GM12878 (cell line): ENCODE data around the gene EIF4B. TPM values are rescaled to one million over a fixed set of nuclear protein-coding genes. Genes with fewer than 3 reads are reported as not detected.

Experiments used
- ATAC-seq: fragments of 200-7000 bp; cut with Tn5 transposase; 3 replicates; pipeline ENCODE4 v1.9.1; 2020; ENCODE audit warnings: mild to moderate bottlenecking, moderate library complexity
- BruUV-seq: library from RNA; stranded (reverse); fragments of 400-500 nt; replicated peaks from 2 replicates; lab custom pipeline; 2021; lab: Mats Ljungman, UMichigan
- CTCF ChIA-PET: fragments of 300-600 bp; sonication (Branson Sonifier 250); formaldehyde crosslinking; extraction: SDS; loops from one replicate; lab custom pipeline; 2021; ENCODE audit warnings: inconsistent platforms; lab: Yijun Ruan, JAX
- POLR2A ChIA-PET: fragments of 350-600 bp; formaldehyde crosslinking; extraction: SDS; loops from one replicate; lab custom pipeline; 2021; ENCODE audit warnings: inconsistent platforms; lab: Charles Lee
- RAD21 ChIA-PET: fragments of 300-600 bp; sonication (Branson Sonifier 250); formaldehyde crosslinking; loops from one replicate; lab custom pipeline; 2023; ENCODE audit warnings: antibody characterized with exemption; ENCODE audit not compliant: unreplicated experiment; lab: Charles Lee
- SMC1A ChIA-PET: fragments of 300-600 bp; sonication (Branson Sonifier 250); formaldehyde crosslinking; loops from one replicate; lab custom pipeline; 2023; ENCODE audit not compliant: unreplicated experiment, uncharacterized antibody; lab: Charles Lee
- DNase-seq: peaks from one replicate; pipeline ENCODE4 v3.0.0-alpha.2; 2011; ENCODE audit warnings: low read depth, low spot score
- FAIRE-seq: peaks from 3 replicates; lab custom pipeline; 2011; peaks lifted over from hg19 to GRCh38; lab: Jason Lieb, UNC
- H2AFZ ChIP-seq: 2 replicates; pipeline ENCODE4 v1.6.0; 2011; ENCODE audit warnings: low read depth, low read length, control low read depth; ENCODE audit not compliant: control insufficient read depth
- H3K27ac ChIP-seq: 2 replicates; pipeline ENCODE4 v1.5.1; 2011; ENCODE audit warnings: control low read depth; ENCODE audit not compliant: control insufficient read depth, insufficient read depth
- H3K27me3 ChIP-seq, 2 experiments: replicated peaks in 1 of 2; 2 replicates each; pipeline versions ENCODE4 v1.6.0 to v1.6.1; 2011; ENCODE audit warnings: low read length in 1 of 2; ENCODE audit not compliant: control insufficient read depth in 2 of 2, insufficient read depth in 2 of 2
- H3K36me3 ChIP-seq, 2 experiments: 2 replicates each; pipeline ENCODE4 v1.5.1; 2011; ENCODE audit warnings: low read length in 1 of 2; ENCODE audit not compliant: control insufficient read depth in 2 of 2, insufficient read depth in 2 of 2
- H3K4me1 ChIP-seq: 2 replicates; pipeline ENCODE4 v1.6.1; 2011; ENCODE audit warnings: mild to moderate bottlenecking, low read length, moderate library complexity, mixed read lengths; ENCODE audit not compliant: control insufficient read depth, insufficient read depth
- H3K4me2 ChIP-seq: 2 replicates; pipeline ENCODE4 v1.6.0; 2011; ENCODE audit warnings: control low read depth; ENCODE audit not compliant: control insufficient read depth, insufficient read depth
- H3K4me3 ChIP-seq: fragments of 200-600 bp; sonication (generic); 2 replicates; pipeline ENCODE4 v1.5.1; 2016
- H3K79me2 ChIP-seq: 2 replicates; pipeline ENCODE4 v1.6.0; 2011; ENCODE audit warnings: low read length; ENCODE audit not compliant: control insufficient read depth, insufficient read depth
- H3K9ac ChIP-seq: 2 replicates; pipeline ENCODE4 v1.8.0; 2011; ENCODE audit warnings: low read length, control low read depth, mixed read lengths; ENCODE audit not compliant: control insufficient read depth, insufficient read depth
- H3K9me3 ChIP-seq: replicated peaks from 3 replicates; pipeline ENCODE4 v1.5.1; 2011; ENCODE audit warnings: mild to moderate bottlenecking, low read length; ENCODE audit not compliant: control insufficient read depth, insufficient read depth
- H4K20me1 ChIP-seq: 2 replicates; pipeline ENCODE4 v1.6.0; 2011; ENCODE audit not compliant: control insufficient read depth, insufficient read depth
- DPF2 ChIP-seq: fragments of 450-650 bp; IDR thresholded peaks from 2 replicates; pipeline ENCODE4 v1.6.1; 2017; ENCODE audit warnings: mild to moderate bottlenecking
- GATAD2B ChIP-seq: fragments of 450-650 bp; conservative IDR thresholded peaks from 2 replicates; pipeline ENCODE4 v1.6.1; 2017; ENCODE audit warnings: low read depth, mild to moderate bottlenecking, moderate library complexity
- HDGF ChIP-seq: fragments of 450-650 bp; IDR thresholded peaks from 2 replicates; pipeline ENCODE4 v1.6.1; 2016; ENCODE audit warnings: antibody characterized with exemption
- IRF4 ChIP-seq: IDR thresholded peaks from 2 replicates; pipeline ENCODE4 v1.6.1; 2011; ENCODE audit warnings: low read depth, low read length
- JUNB ChIP-seq: IDR thresholded peaks from 2 replicates; pipeline ENCODE4 v1.6.1; 2016; ENCODE audit warnings: antibody characterized with exemption, mild to moderate bottlenecking
- NR2C2 ChIP-seq: IDR thresholded peaks from 2 replicates; pipeline ENCODE4 v1.6.1; 2011; ENCODE audit warnings: borderline replicate concordance, low read depth; ENCODE audit not compliant: control insufficient read depth, insufficient read length
- SPI1 ChIP-seq: IDR thresholded peaks from 2 replicates; pipeline ENCODE4 v1.6.1; 2011; ENCODE audit warnings: low read depth, mild to moderate bottlenecking, low read length, moderate library complexity, borderline replicate concordance; ENCODE audit not compliant: insufficient read depth
- SUPT20H ChIP-seq: IDR thresholded peaks from 2 replicates; pipeline ENCODE4 v1.6.1; 2011; ENCODE audit warnings: low read depth, mild to moderate bottlenecking, low read length, moderate library complexity, borderline replicate concordance; ENCODE audit not compliant: control insufficient read depth
- WGBS: methylation state at CpG from one replicate; pipeline ENCODE4 v1.1.6; 2016; ENCODE audit warnings: low lambda C conversion rate; ENCODE audit not compliant: insufficient replicate concordance, insufficient coverage; ENCODE audit errors: missing lambda C conversion rate; 5-methylcytosine and 5-hydroxymethylcytosine counted together
- in situ Hi-C: fragments of 300-500 bp; cut with MboI; formaldehyde crosslinking; loops from 9 replicates; pipeline ENCODE4 v1.14.3; 2018; ENCODE audit warnings: mixed read lengths
- intact Hi-C: fragments of 100-400 bp; cut with micrococcal nuclease; formaldehyde crosslinking; loops from one replicate; pipeline ENCODE4 v1.14.2; 2022; ENCODE audit not compliant: unreplicated experiment
- polyA plus RNA-seq, 11 experiments: library from polyadenylated mRNA; depleted of rRNA in 4 of 11; unstranded in 6 of 11; stranded (reverse) in 5 of 11; fragments of >200 nt; fragmentation: Nextera tagmentation in 4 of 11; fragmentation: Illumina TruSeq in 1 of 11; extraction: Ambion mirVana in 4 of 11; extraction: Trizol in 1 of 11; gene quantifications; 1 replicate in 1 of 11; 2 replicates in 10 of 11; pipeline versions ENCODE4 v1.2.1 to v1.2.3, GENCODE V29; 2011 to 2016; ENCODE audit warnings: inconsistent platforms in 2 of 11, missing spikeins in 2 of 11, low read depth in 1 of 11
- total RNA-seq, 4 experiments: library from RNA; depleted of rRNA in 3 of 4; stranded (reverse); fragments of >200 nt in 3 of 4; fragmentation: Illumina TruSeq in 1 of 4; extraction: Trizol in 1 of 4; gene quantifications; 2 replicates each; pipeline versions ENCODE4 v1.2.1 to v1.2.3, GENCODE V29; 2013 to 2021
- TF ChIP-seq, protein P1 (sequence below): fragments of 150-350 bp; IDR thresholded peaks from 2 replicates; pipeline ENCODE4 v1.6.1; 2014; ENCODE audit warnings: mild to moderate bottlenecking, low read depth, low read length
- TF ChIP-seq, protein P2 (sequence below): fragments of 450-650 bp; conservative IDR thresholded peaks from 2 replicates; pipeline ENCODE4 v1.6.1; 2017; ENCODE audit warnings: mild to moderate bottlenecking, moderate library complexity

The EIF4B gene
- total and polyA plus RNA-seq, 10 of the 15 experiments (the other 5 are each of a cell fraction or from before 2014, with no cell fraction given) = 123 to 752 (median 431) TPM

- Histone ChIP-seq H3K27me3 (no peaks in the 10 kb centered on the region), H3K4me2 (no peak overlapping the region), H3K36me3 (peaks cover 2 to 10% of the 10 kb centered on the region in 2 experiments; a peak in 3 of 4 replicates), H4K20me1 (no peaks in the 10 kb centered on the region), H3K4me3 (no peak overlapping the region), H3K9ac (no peak overlapping the region), H3K4me1 (no peaks in the 10 kb centered on the region; the same call in none of the 2 replicates), H2AFZ (no peak overlapping the region), H3K27ac (no peak overlapping the region), H3K9me3 (no peaks in the 10 kb centered on the region), H3K79me2 (peaks cover 6% of the 10 kb centered on the region)
- RAD21 ChIA-PET = interaction anchor here (3.0 to 4.1 kb wide), 3 partner anchors 11 to 26 kb away, joined by 17 to 25 read pairs (median 18); partner anchors contain the start of gene SOAT2
- FAIRE-seq (no peak), ATAC-seq (no peak), DNase-seq (no peak)
- POLR2A ChIA-PET = interaction anchor here (1.1 to 1.6 kb wide), 2 partner anchors 9 to 71 kb away, joined by 4 to 5 read pairs; partner anchors contain the start of gene EIF4B
- intact Hi-C loops (no loop called here), in situ Hi-C loops (no loop called here)
- 99% methylated on average over 8 of the region's 8 CpGs for WGBS
- SMC1A ChIA-PET = interaction anchor here (4.6 kb wide), 1 partner anchor 11 kb away, joined by 19 read pairs; no protein-coding TSS in a partner anchor
- TF ChIP-seq IRF4 = no peak
- TF ChIP-seq SUPT20H = no peak
- TF ChIP-seq SPI1 = no peak
- TF ChIP-seq, protein P1, sequence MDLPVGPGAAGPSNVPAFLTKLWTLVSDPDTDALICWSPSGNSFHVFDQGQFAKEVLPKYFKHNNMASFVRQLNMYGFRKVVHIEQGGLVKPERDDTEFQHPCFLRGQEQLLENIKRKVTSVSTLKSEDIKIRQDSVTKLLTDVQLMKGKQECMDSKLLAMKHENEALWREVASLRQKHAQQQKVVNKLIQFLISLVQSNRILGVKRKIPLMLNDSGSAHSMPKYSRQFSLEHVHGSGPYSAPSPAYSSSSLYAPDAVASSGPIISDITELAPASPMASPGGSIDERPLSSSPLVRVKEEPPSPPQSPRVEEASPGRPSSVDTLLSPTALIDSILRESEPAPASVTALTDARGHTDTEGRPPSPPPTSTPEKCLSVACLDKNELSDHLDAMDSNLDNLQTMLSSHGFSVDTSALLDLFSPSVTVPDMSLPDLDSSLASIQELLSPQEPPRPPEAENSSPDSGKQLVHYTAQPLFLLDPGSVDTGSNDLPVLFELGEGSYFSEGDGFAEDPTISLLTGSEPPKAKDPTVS = no peak
- TF ChIP-seq, protein P2, sequence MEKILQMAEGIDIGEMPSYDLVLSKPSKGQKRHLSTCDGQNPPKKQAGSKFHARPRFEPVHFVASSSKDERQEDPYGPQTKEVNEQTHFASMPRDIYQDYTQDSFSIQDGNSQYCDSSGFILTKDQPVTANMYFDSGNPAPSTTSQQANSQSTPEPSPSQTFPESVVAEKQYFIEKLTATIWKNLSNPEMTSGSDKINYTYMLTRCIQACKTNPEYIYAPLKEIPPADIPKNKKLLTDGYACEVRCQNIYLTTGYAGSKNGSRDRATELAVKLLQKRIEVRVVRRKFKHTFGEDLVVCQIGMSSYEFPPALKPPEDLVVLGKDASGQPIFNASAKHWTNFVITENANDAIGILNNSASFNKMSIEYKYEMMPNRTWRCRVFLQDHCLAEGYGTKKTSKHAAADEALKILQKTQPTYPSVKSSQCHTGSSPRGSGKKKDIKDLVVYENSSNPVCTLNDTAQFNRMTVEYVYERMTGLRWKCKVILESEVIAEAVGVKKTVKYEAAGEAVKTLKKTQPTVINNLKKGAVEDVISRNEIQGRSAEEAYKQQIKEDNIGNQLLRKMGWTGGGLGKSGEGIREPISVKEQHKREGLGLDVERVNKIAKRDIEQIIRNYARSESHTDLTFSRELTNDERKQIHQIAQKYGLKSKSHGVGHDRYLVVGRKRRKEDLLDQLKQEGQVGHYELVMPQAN = no peak
- no peak for TF ChIP-seq HDGF
- no peak for TF ChIP-seq DPF2
- TF ChIP-seq JUNB = no peak
- TF ChIP-seq GATAD2B = no peak
- TF ChIP-seq NR2C2 = no peak
- CTCF ChIA-PET = interaction anchor here (1.1 to 13.2 kb wide), 4 partner anchors 11 to 81 kb away, joined by 3 to 177 read pairs (median 46); partner anchors contain the start of genes IGFBP6 and SOAT2
- BruUV-seq = no TSS peak
Observed at GRCh38 chr12:53077030-53077429, 70.8 kb downstream of the EIF4B start.
